HG03135 (cell line): ENCODE data around the gene HNF1B.

Source experiments
- ATAC-seq: cut with Tn5 transposase; IDR thresholded peaks from one replicate; pipeline ENCODE4 v1.9.1; 2021; ENCODE audit warnings: mild to moderate bottlenecking, moderate library complexity; ENCODE audit not compliant: unreplicated experiment

HNF1B gene

GRCh38 chr17:37737081-37737480 lies 7.8 kb downstream of the HNF1B start:
- no peak for ATAC-seq

GRCh38 chr17:37736428-37736827 lies 8.4 kb downstream of the HNF1B start:
- ATAC-seq: no peak

GRCh38 chr17:37735165-37735564 lies 9.7 kb downstream of the HNF1B start:
- no peak for ATAC-seq

- ATAC-seq: no peak
These were observed 12.5 kb downstream of the HNF1B start for GRCh38 chr17:37732316-37732715.

GRCh38 chr17:37731056-37731455 lies 13.8 kb downstream of the HNF1B start:
- ATAC-seq: no peak

- no peak for ATAC-seq
These were observed 15.0 kb downstream of the HNF1B start for GRCh38 chr17:37729905-37730304.

GRCh38 chr17:37726891-37727675 lies 17.8 kb downstream of the HNF1B start:
- ATAC-seq: no peak

- no peak for ATAC-seq
These were observed 18.6 kb downstream of the HNF1B start for GRCh38 chr17:37726248-37726647.

GRCh38 chr17:37725601-37726146 lies 19.2 kb downstream of the HNF1B start:
- ATAC-seq: no peak

- no peak for ATAC-seq
These were observed 19.8 kb downstream of the HNF1B start for GRCh38 chr17:37725021-37725595.

- ATAC-seq: no peak
These were observed 23.9 kb downstream of the HNF1B start for GRCh38 chr17:37720989-37721388.

- ATAC-seq: no peak
These were observed 25.0 kb downstream of the HNF1B start for GRCh38 chr17:37719866-37720265.

- no peak for ATAC-seq
These were observed 26.4 kb downstream of the HNF1B start for GRCh38 chr17:37718324-37719048.

- no peak for ATAC-seq
These were observed 27.1 kb downstream of the HNF1B start for GRCh38 chr17:37717627-37718323.

GRCh38 chr17:37714897-37715296 lies 30.0 kb downstream of the HNF1B start:
- ATAC-seq: no peak

- no peak for ATAC-seq
These were observed 31.2 kb downstream of the HNF1B start for GRCh38 chr17:37713624-37714023.

GRCh38 chr17:37713028-37713431 lies 31.8 kb downstream of the HNF1B start:
- ATAC-seq: no peak

GRCh38 chr17:37711113-37711512 lies 33.7 kb downstream of the HNF1B start:
- no peak for ATAC-seq

GRCh38 chr17:37710344-37710886 lies 34.4 kb downstream of the HNF1B start:
- no peak for ATAC-seq

- ATAC-seq: no peak
These were observed 36.1 kb downstream of the HNF1B start for GRCh38 chr17:37708616-37709212.
